HG03139 (cell line): Measurements from ENCODE around the gene SFMBT2.

Experiments
- ATAC-seq: cut with Tn5 transposase; IDR thresholded peaks from one replicate; pipeline ENCODE4 v1.9.1; 2021; ENCODE audit not compliant: unreplicated experiment

The SFMBT2 gene

DNA sequence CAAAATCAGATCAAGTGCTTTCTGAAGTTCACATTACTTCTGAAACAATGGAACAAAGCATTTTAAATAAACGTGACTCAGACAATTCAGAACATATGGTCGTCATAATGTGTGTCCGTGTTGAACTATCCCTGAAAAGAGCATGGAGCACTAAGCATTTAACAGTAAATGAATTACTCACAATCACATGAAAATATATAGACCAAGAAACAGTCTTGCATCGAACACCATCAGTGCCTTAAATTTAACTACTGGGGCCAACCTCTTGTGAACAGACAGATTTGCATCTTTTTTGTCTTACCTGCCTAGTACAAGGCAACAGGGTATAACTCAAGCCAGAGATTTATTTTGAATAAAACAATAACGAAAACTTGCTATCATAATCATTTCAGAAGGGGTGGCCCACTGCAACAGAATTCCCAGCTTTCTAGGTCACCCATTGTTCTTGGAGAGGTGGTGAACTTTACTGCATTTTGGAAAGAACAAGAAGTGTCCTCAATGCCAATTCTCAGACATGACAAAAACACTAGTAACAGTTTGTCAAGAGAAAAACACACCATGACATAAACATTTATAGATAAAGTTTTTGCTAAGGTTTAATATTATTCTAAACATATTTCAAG is 293.5 kb downstream of the SFMBT2 start:
- no peak for ATAC-seq

DNA sequence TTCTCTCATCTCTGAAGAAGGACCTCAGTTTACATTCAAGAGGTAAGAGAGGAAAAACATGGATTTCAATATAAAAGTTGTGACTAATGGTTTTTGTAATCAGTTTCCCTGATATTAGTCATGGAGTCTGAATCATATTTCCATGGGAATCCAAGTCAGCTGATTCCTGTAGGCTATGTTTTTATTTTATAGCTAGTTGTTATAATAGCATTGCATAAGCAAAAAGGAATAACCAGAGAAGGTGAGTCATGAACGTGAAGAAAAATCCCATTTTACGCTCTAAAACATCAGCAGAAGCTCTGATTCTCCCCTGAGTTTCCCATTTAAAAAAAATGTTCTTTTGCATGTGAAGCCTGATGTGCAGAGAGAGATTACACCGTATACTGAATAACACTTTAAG is 299.3 kb downstream of the SFMBT2 start:
- ATAC-seq = no peak

DNA sequence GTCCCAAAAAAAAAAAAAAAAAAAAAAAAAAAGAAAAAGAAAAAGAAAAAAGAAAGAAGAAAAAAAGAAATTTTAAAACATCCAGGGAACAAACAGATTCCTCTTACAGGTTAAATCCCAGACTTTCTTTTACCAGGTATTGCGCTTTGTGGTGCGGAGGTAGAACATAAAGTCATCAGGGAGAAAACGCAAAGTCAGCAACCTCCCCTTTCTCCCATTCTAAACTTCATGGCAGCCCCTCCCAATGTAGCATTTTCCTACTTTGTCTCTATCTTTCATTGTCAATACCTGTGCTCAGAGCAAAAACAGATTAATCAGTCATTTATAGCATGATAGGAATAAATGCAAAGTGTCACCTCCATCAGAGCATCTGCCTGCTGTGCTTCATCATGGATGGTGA is 299.7 kb downstream of the SFMBT2 start:
- ATAC-seq = no peak
